Large intestine (tissue), 3 donors: ENCODE measurements around the gene HNRNPA0. TPM values are rescaled to one million over a fixed set of nuclear protein-coding genes. Genes with fewer than 3 reads are reported as not detected.
A peak's percentile ranks its signal among the peaks of the same experiment; 100 is the strongest.

ENCODE experiments used
- DNase-seq, 2 donors: peaks; one replicate each; pipeline versions ENCODE4 v3.0.0 to v3.0.0-alpha.2; 2013
- H3K27ac ChIP-seq: one replicate; pipeline ENCODE4 v1.5.1; 2013; ENCODE audit warnings: low read length
- H3K27me3 ChIP-seq: 2 replicates; pipeline ENCODE4 v1.6.1; 2013; ENCODE audit warnings: low read length; ENCODE audit not compliant: control insufficient read depth, insufficient read depth
- H3K36me3 ChIP-seq: 2 replicates; pipeline ENCODE4 v1.6.1; 2013; ENCODE audit warnings: low read length; ENCODE audit not compliant: control insufficient read depth, insufficient read depth
- H3K4me1 ChIP-seq: one replicate; pipeline ENCODE4 v1.6.1; 2013; ENCODE audit warnings: low read length; ENCODE audit not compliant: control insufficient read depth, insufficient read depth
- H3K4me3 ChIP-seq: one replicate; pipeline ENCODE4 v1.5.1; 2013; ENCODE audit warnings: low read length
- H3K9me3 ChIP-seq: one replicate; pipeline ENCODE4 v1.6.1; 2013; ENCODE audit warnings: mild to moderate bottlenecking, low read depth, low read length, moderate library complexity; ENCODE audit not compliant: control insufficient read depth
- WGBS: methylation state at CpG from one replicate; pipeline ENCODE4 v1.1.5; 2013; ENCODE audit warnings: low lambda C conversion rate; ENCODE audit not compliant: insufficient coverage; 5-methylcytosine and 5-hydroxymethylcytosine counted together
- polyA plus RNA-seq: library from polyadenylated mRNA; unstranded; fragments of 120-200 nt; gene quantifications from one replicate; pipeline ENCODE4 v1.2.1, GENCODE V29; 2013

Gene HNRNPA0
- polyA plus RNA-seq, 1 donor: 42.6 TPM

DNA sequence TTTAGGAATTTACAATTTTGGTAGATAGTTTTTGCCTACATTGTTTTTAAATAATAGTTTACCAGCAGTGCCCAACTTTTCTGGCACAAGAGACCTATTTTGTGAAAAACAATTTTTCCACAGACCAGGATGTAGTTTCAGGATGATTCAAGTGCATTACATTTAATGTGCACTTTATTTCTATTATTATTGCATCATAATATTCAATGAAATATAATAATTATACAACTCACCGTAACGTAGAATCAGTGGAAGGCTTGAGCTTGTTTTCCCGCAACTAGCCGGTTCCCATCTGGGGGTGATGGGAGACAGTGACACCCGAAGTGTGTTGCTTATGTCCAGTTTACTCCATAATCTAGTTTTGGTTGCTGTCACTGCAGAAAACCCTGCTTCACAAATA, 3.5 kb upstream of the HNRNPA0 start:
- Histone ChIP-seq H3K4me1 (peaks cover 4% of the 10 kb centered on the region), H3K27ac (no peak overlapping the region), H3K27me3 (no peaks in the 10 kb centered on the region), H3K4me3 (no peak overlapping the region), H3K36me3 (no peaks in the 10 kb centered on the region), H3K9me3 (no peaks in the 10 kb centered on the region)
- no peak for DNase-seq
- WGBS: 90% methylated on average over 2 of the region's 5 CpGs

GRCh38 chr5:137754961-137755762, 999 bp upstream of the HNRNPA0 start:
- peak overlapping the region; percentile 97 for H3K27ac ChIP-seq
- DNase-seq: no peak
- 100% methylated on average over 2 of the region's 36 CpGs for WGBS
- no peaks in the 10 kb centered on the region for H3K27me3 ChIP-seq
- H3K4me1 ChIP-seq: peaks cover 7% of the 10 kb centered on the region
- H3K4me3 ChIP-seq: peak overlapping the region; percentile 83
- H3K9me3 ChIP-seq: no peaks in the 10 kb centered on the region
- H3K36me3 ChIP-seq: no peaks in the 10 kb centered on the region

DNA sequence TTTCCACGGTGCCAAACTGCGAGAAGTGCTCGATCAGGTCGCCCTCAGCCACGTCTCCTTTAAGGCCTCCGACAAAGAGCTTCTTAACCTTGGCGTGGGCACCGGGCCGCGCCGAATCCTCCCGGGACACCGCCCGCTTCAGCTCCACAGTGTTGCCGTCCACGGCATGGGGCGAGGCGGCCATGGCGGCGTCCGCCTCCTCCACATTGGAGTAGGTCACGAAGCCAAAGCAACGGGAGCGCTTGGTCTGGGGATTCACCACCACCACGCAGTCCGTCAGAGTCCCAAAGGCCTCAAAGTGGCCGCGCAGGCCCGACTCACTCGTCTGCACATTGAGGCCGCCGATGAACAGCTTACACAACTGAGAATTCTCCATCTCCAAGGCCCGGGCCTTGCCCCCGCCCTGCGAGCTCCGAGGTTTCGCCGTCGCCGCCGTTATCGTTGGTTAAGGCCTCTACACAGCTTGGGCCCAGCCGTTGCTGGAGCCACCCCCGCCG, 424 bp downstream of the HNRNPA0 start:
- no CpG with 5 or more reads among the region's 45 CpGs for WGBS
- Histone ChIP-seq H3K4me3 (peak overlapping the region; percentile 83), H3K27me3 (no peaks in the 10 kb centered on the region), H3K36me3 (no peaks in the 10 kb centered on the region), H3K9me3 (no peaks in the 10 kb centered on the region), H3K4me1 (peaks cover 7% of the 10 kb centered on the region), H3K27ac (peak overlapping the region; percentile 97)
- DNase-seq: no peak

- Histone ChIP-seq H3K4me1 (peaks cover 7% of the 10 kb centered on the region), H3K27ac (peak overlapping the region; percentile 97), H3K4me3 (peak overlapping the region; percentile 83), H3K9me3 (no peaks in the 10 kb centered on the region), H3K27me3 (no peaks in the 10 kb centered on the region), H3K36me3 (no peaks in the 10 kb centered on the region)
- peak; percentile 9 to 46 for DNase-seq
- no CpG with 5 or more reads among the region's 63 CpGs for WGBS
Observed at GRCh38 chr5:137752905-137753690, 1.1 kb downstream of the HNRNPA0 start.

DNA sequence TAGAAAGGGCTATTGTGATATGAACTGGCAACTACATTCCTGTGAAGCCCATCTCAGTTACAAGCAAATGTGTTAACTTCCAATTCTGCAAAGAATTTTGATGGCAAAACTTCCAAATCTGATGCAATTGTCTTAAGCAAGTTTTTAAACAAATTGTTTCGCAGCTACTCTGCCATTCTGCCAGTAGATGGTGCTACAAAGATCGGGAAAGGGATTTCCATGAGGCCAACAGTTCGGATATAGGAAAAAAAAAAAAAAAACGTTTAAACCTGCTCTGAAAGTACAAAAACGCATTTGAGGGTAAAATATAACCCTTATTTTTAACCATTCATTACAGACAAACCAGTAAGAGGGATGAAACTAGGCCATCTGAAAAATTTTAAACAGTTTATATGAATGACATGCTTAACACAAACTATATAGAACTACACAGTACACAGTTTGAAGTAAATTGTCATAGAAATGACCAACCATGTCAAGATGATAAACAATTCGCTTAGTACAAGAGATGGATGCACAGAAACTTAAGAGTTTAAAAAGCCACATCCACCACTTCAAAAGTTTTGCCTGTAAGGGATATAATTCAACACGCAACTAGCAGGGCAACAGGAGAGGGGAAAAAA, 2.2 kb downstream of the HNRNPA0 start:
- H3K27me3 ChIP-seq: no peaks in the 10 kb centered on the region
- H3K9me3 ChIP-seq: no peaks in the 10 kb centered on the region
- H3K4me3 ChIP-seq: peak overlapping the region; percentile 83
- peak overlapping the region; percentile 97 for H3K27ac ChIP-seq
- 0% methylated on average over 2 of the region's 7 CpGs for WGBS
- peaks cover 7% of the 10 kb centered on the region for H3K4me1 ChIP-seq
- DNase-seq: peak; percentile 50 to 66
- H3K36me3 ChIP-seq: no peaks in the 10 kb centered on the region

- H3K27me3 ChIP-seq: no peaks in the 10 kb centered on the region
- peaks cover 7% of the 10 kb centered on the region for H3K4me1 ChIP-seq
- H3K4me3 ChIP-seq: no peak overlapping the region
- WGBS: no CpG with 5 or more reads among the region's 1 CpG
- no peaks in the 10 kb centered on the region for H3K9me3 ChIP-seq
- no peak overlapping the region for H3K27ac ChIP-seq
- no peaks in the 10 kb centered on the region for H3K36me3 ChIP-seq
- no peak for DNase-seq
Observed at GRCh38 chr5:137750436-137750835, 3.7 kb downstream of the HNRNPA0 start.

- no peak overlapping the region for H3K4me3 ChIP-seq
- no peak for DNase-seq
- H3K27me3 ChIP-seq: no peaks in the 10 kb centered on the region
- peaks cover 3% of the 10 kb centered on the region for H3K4me1 ChIP-seq
- no peaks in the 10 kb centered on the region for H3K36me3 ChIP-seq
- 100% methylated on average over 1 of the region's 2 CpGs for WGBS
- H3K9me3 ChIP-seq: no peaks in the 10 kb centered on the region
- H3K27ac ChIP-seq: no peak overlapping the region
Observed at GRCh38 chr5:137747848-137748247, 6.3 kb downstream of the HNRNPA0 start.

DNA sequence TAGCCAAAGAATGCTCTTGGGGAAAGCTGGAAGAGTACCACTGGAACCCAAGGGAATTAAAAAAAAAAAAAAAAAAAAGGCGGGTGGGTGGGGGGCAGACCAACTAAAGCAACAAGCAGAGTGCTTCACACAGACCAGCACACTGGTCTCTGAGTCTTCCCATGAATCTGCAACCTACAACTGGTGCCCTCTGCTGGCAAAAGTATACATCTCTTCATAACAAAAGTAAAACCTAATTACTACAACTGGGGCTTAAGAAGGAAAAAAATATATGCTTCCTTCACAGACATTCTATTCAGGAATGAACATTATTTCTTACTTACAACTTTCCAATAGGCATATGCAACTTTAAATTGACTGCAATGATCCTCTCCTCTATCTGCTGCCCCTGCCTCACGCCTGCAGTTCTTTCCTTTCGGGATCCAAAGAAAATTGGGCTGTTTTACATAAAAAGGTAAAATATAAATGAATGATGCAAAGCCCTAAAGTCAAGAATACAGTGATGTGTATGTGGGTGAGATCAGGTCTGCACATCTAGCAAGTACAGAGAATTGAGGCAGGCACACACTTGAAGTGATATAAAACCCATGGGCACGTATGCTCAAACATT, 11.0 kb downstream of the HNRNPA0 start:
- Histone ChIP-seq H3K4me1 (no peaks in the 10 kb centered on the region), H3K27me3 (no peaks in the 10 kb centered on the region), H3K4me3 (no peak overlapping the region), H3K36me3 (no peaks in the 10 kb centered on the region), H3K27ac (no peak overlapping the region), H3K9me3 (no peaks in the 10 kb centered on the region)
- DNase-seq: peak; percentile 54 to 58
- WGBS: 100% methylated on average over 2 of the region's 4 CpGs

- Histone ChIP-seq H3K27me3 (no peaks in the 10 kb centered on the region), H3K36me3 (no peaks in the 10 kb centered on the region), H3K4me1 (no peaks in the 10 kb centered on the region), H3K4me3 (no peak overlapping the region), H3K9me3 (no peaks in the 10 kb centered on the region), H3K27ac (no peak overlapping the region)
- peak in 1 of 2 donors; percentile 20 for DNase-seq
- WGBS: no CpG with 5 or more reads among the region's 8 CpGs
Observed at GRCh38 chr5:137741718-137742117, 12.4 kb downstream of the HNRNPA0 start.

- Histone ChIP-seq H3K9me3 (no peaks in the 10 kb centered on the region), H3K27me3 (no peaks in the 10 kb centered on the region), H3K4me1 (no peaks in the 10 kb centered on the region), H3K36me3 (no peaks in the 10 kb centered on the region), H3K27ac (no peak overlapping the region), H3K4me3 (no peak overlapping the region)
- no CpG with 5 or more reads among the region's 4 CpGs for WGBS
- no peak for DNase-seq
Observed at GRCh38 chr5:137739737-137740136, 14.4 kb downstream of the HNRNPA0 start.
